SH-SY5Y (cell line): Measurements from ENCODE around the gene HOXA6.

ENCODE experiments used
- GATA2 ChIP-seq: IDR thresholded peaks from 2 replicates; pipeline ENCODE4 v1.6.1; 2011; ENCODE audit warnings: mild to moderate bottlenecking, low read depth, low read length
- GATA3 ChIP-seq: IDR thresholded peaks from 2 replicates; pipeline ENCODE4 v1.6.1; 2011; ENCODE audit warnings: low read depth, mild to moderate bottlenecking, low read length, moderate library complexity

DNA sequence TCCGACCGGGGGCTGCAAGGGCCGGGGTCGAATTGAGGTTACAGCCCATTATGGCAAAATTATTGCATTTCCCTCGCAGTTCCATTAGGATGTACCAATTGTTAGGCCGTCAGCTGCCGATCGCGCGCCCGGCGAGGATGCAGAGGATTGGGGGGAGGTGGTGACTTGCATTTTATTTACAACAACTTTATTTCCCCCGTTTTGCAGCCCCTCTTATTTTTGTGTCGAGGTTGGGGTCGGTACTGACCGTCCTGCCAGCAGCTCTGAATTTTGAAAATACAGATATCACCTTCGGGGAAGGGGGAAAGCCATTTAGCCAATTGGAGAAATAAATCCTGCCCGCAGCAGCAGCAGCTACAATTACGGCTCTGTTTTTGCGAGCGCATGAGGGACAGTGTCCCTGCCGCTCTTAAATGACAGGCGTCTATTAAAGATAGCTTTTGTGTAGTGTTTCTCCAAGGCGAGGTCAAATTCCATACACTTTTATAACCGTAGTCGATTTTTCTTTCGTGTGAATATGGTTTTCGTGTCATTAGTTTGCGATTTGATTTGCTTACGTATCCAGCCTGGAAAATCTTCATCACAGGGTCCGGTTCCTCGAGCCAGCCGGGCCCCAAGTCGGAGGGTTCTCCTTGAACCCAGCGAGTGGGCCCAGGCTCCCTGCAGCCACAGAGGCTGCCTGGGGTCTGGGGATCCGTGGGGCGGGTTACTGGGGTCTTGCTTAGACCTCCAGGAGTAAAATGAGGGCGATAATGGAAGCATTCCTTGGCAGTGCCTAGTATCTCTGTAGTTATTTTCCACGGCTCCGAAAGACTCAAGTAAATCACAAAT is 3.4 kb downstream of the HOXA6 start:
- TF ChIP-seq GATA2 (no peak), GATA3 (no peak)
